ENCODE measurements around the gene FBXO28. TPM values are rescaled to one million over a fixed set of nuclear protein-coding genes. Genes with fewer than 3 reads are reported as not detected.

The FBXO28 gene
- total and polyA plus RNA-seq, 2 experiments from 2014 or later, result 17.1 to 26.6 TPM

DNA sequence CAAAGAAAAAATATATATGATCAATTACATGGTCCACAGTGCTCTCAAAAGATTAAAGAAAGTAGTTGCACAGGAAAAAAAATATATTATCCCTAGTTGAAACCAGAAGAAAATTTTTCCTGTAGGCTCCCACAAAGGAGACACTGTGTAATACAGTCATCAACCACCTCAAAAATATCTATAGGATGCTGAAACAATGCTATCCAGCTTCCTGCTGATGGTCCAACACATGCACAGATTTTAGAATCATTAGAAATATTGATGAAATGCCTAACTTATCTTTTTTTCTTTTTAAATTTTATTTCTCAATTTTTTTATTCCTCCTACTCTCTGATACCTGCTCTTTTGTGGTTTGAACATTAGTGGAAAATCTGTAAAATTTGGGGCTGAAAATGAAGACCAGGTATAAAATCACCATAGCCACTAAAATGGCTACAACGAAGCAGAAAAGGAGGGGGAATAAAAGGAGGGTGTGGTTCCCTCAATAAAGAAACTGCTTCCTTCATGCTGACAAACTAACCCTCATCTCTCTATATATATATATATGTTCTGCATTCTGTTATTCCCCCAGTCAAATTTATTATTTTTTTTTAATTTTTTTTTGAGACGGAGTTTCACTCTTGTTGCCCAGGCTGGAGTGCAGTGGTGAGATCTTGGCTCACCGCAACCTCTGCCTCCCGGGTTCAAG is 28.3 kb upstream of the FBXO28 start:
- TF ChIP-seq, protein P1, sequence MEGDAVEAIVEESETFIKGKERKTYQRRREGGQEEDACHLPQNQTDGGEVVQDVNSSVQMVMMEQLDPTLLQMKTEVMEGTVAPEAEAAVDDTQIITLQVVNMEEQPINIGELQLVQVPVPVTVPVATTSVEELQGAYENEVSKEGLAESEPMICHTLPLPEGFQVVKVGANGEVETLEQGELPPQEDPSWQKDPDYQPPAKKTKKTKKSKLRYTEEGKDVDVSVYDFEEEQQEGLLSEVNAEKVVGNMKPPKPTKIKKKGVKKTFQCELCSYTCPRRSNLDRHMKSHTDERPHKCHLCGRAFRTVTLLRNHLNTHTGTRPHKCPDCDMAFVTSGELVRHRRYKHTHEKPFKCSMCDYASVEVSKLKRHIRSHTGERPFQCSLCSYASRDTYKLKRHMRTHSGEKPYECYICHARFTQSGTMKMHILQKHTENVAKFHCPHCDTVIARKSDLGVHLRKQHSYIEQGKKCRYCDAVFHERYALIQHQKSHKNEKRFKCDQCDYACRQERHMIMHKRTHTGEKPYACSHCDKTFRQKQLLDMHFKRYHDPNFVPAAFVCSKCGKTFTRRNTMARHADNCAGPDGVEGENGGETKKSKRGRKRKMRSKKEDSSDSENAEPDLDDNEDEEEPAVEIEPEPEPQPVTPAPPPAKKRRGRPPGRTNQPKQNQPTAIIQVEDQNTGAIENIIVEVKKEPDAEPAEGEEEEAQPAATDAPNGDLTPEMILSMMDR (IDR thresholded peaks at IDR 0.05; ENCODE audit: poor library complexity), result no peak
- TF ChIP-seq EZH2phosphoT487 (IDR thresholded peaks at IDR 0.05; ENCODE audit: low read depth, severe bottlenecking, unreplicated experiment) (no peak), EZH2 (IDR thresholded peaks at IDR 0.05; ENCODE audit: borderline replicate concordance) (no peak)
- Histone ChIP-seq H4K20me1 (ENCODE audit: insufficient read depth, poor library complexity, severe bottlenecking) (no peaks in the 10 kb centered on the region), H3K9me2 (replicated peaks; ENCODE audit: insufficient read depth) (no peaks in the 10 kb centered on the region), H3K79me2 (no peaks in the 10 kb centered on the region), H3K36me3 (replicated peaks; ENCODE audit: insufficient read depth, low read depth) (no peaks in the 10 kb centered on the region), H2AFZ (no peak overlapping the region), H3K9me3 (ENCODE audit: low read depth) (no peaks in the 10 kb centered on the region), H3K4me3 (no peak overlapping the region), H3K4me2 (no peak overlapping the region), H3K4me1 (ENCODE audit: insufficient read depth) (no peaks in the 10 kb centered on the region), H3K27ac (no peak overlapping the region), H3K27me3 (no peaks in the 10 kb centered on the region)
- DNase-seq (ENCODE audit: low spot score), result no peak
- 90% methylated on average over 4 of the region's 4 CpGs for WGBS (ENCODE audit: low lambda C conversion rate, missing lambda C conversion rate)

DNA sequence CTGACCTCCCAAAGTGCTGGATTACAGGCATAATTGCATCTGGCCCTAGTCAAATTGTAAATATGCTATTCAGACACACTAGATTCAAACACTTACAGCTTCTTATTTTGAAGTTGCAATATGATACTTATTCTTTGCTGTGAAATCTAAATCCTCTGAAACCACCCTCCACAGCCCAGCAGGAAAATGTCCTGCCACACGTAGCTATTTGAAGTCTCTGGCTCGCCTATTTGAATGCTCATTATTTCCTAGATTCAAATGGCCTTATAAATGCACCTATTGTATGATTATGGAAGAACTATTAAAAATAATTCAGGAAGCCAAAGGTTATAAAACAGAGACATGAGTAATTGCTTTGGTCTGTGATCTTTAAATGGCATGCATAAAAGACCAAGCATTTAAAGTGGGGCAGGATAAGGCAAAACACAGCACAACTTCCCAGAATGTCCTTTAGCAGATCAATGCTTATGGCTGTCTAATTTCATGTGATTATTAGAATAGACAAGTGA is 26.6 kb upstream of the FBXO28 start:
- Histone ChIP-seq H4K20me1 (ENCODE audit: insufficient read depth, poor library complexity, severe bottlenecking) (no peaks in the 10 kb centered on the region), H3K79me2 (no peaks in the 10 kb centered on the region), H3K27ac (no peak overlapping the region), H3K4me3 (no peak overlapping the region), H3K27me3 (no peaks in the 10 kb centered on the region), H3K36me3 (replicated peaks; ENCODE audit: insufficient read depth, low read depth) (no peaks in the 10 kb centered on the region), H2AFZ (no peak overlapping the region), H3K4me1 (ENCODE audit: insufficient read depth) (no peaks in the 10 kb centered on the region), H3K9me3 (ENCODE audit: low read depth) (no peaks in the 10 kb centered on the region), H3K9me2 (replicated peaks; ENCODE audit: insufficient read depth) (no peaks in the 10 kb centered on the region), H3K4me2 (no peak overlapping the region)
- 49% methylated on average over 2 of the region's 2 CpGs for WGBS (ENCODE audit: low lambda C conversion rate, missing lambda C conversion rate)
- no peak for DNase-seq (ENCODE audit: low spot score)
- TF ChIP-seq EZH2 (IDR thresholded peaks at IDR 0.05; ENCODE audit: borderline replicate concordance) (no peak), EZH2phosphoT487 (IDR thresholded peaks at IDR 0.05; ENCODE audit: low read depth, severe bottlenecking, unreplicated experiment) (no peak)
- TF ChIP-seq, protein P1 (IDR thresholded peaks at IDR 0.05; ENCODE audit: poor library complexity), result no peak

DNA sequence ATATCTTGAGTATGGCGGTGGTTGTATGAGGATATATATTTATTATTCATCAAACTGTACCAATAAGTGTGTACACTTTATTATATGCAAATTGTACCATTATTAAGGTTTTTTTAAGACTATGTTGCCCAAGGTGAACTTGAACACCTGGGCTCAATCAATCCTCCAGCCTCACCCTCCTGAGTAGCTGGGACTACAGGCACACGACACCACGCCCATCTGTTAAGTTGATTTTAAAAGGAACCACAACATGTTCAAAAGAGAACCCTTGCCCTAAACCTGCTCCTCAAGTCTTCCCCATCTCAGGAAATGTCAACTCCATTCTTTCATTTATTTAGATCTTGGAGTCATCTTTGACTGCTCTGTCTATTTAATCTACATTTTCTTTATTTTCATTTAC is 24.3 kb upstream of the FBXO28 start:
- Histone ChIP-seq H3K27ac (no peak overlapping the region), H2AFZ (no peak overlapping the region), H3K36me3 (replicated peaks; ENCODE audit: insufficient read depth, low read depth) (no peaks in the 10 kb centered on the region), H3K9me2 (replicated peaks; ENCODE audit: insufficient read depth) (no peaks in the 10 kb centered on the region), H3K4me1 (ENCODE audit: insufficient read depth) (no peaks in the 10 kb centered on the region), H4K20me1 (ENCODE audit: insufficient read depth, poor library complexity, severe bottlenecking) (no peaks in the 10 kb centered on the region), H3K4me3 (no peak overlapping the region), H3K9me3 (ENCODE audit: low read depth) (no peaks in the 10 kb centered on the region), H3K4me2 (no peak overlapping the region), H3K79me2 (no peaks in the 10 kb centered on the region), H3K27me3 (no peaks in the 10 kb centered on the region)
- no peak for DNase-seq (ENCODE audit: low spot score)
- WGBS (ENCODE audit: low lambda C conversion rate, missing lambda C conversion rate), result 81% methylated on average over 3 of the region's 3 CpGs
- TF ChIP-seq EZH2phosphoT487 (IDR thresholded peaks at IDR 0.05; ENCODE audit: low read depth, severe bottlenecking, unreplicated experiment), result no peak
- TF ChIP-seq, protein P1 (IDR thresholded peaks at IDR 0.05; ENCODE audit: poor library complexity), result no peak

All from hepatocyte (in vitro differentiated cells).